HS-27A (cell line): ENCODE data around the gene SNRPA.
"Not testable (repeated sequence)": the region's sequence is repeated elsewhere in the genome, so short reads cannot be mapped to it uniquely, and the experiment has no call there.

Experiments used
- DNase-seq: peaks from one replicate; pipeline ENCODE4 v3.0.0-alpha.2; 2012; ENCODE audit warnings: low read depth, missing footprints

The SNRPA gene

GRCh38 chr19:40777645-40777936 lies 26.6 kb downstream of the SNRPA start:
- DNase-seq: no peak

GRCh38 chr19:40777937-40778705 lies 27.1 kb downstream of the SNRPA start, which contains the start of gene RAB4B:
TSS of gene RAB4B (plus strand) at chr19:40778247. CDS start at chr19:40778376, 129 bp downstream.
- peak; percentile 100 for DNase-seq

- peak; percentile 38 for DNase-seq
Measured at GRCh38 chr19:40778706-40779284, 27.8 kb downstream of the SNRPA start.

GRCh38 chr19:40780582-40780981 lies 29.6 kb downstream of the SNRPA start:
- DNase-seq: no peak

- no peak for DNase-seq
Measured at GRCh38 chr19:40781140-40781539, 30.1 kb downstream of the SNRPA start.

- no peak for DNase-seq
Measured at GRCh38 chr19:40783711-40784110, 32.7 kb downstream of the SNRPA start.

GRCh38 chr19:40784146-40784545 lies 33.1 kb downstream of the SNRPA start:
- not testable (repeated sequence) for DNase-seq

- DNase-seq: no peak
Measured at GRCh38 chr19:40785526-40785925, 34.5 kb downstream of the SNRPA start.

GRCh38 chr19:40786060-40787037 lies 35.3 kb downstream of the SNRPA start:
- no peak for DNase-seq

- no peak for DNase-seq
Measured at GRCh38 chr19:40791349-40791748, 40.3 kb downstream of the SNRPA start.

- no peak for DNase-seq
Measured at GRCh38 chr19:40791996-40792395, 41.0 kb downstream of the SNRPA start.

GRCh38 chr19:40797166-40797962 lies 46.4 kb downstream of the SNRPA start:
- no peak for DNase-seq

GRCh38 chr19:40797963-40798682 lies 47.1 kb downstream of the SNRPA start:
- DNase-seq: peak; percentile 59

GRCh38 chr19:40798683-40799557 lies 47.9 kb downstream of the SNRPA start, which contains the start of gene EGLN2:
TSS of gene EGLN2 (plus strand) at chr19:40799191. CDS start at chr19:40800573, 1,382 bp downstream.
- peak; percentile 100 for DNase-seq

- DNase-seq: no peak
Measured at GRCh38 chr19:40799558-40800338, 48.7 kb downstream of the SNRPA start.

GRCh38 chr19:40800339-40800996 lies 49.5 kb downstream of the SNRPA start:
- DNase-seq: no peak

GRCh38 chr19:40800997-40801377 lies 50.0 kb downstream of the SNRPA start:
- DNase-seq: no peak

- DNase-seq: no peak
Measured at GRCh38 chr19:40801426-40802299, 50.7 kb downstream of the SNRPA start.
